Neural progenitor cell (in vitro differentiated cells): ENCODE data around the gene TSPAN17. TPM values are rescaled to one million over a fixed set of nuclear protein-coding genes. Genes with fewer than 3 reads are reported as not detected.

Source experiments
- DNase-seq: peaks from one replicate; pipeline ENCODE4 v3.0.0-alpha.2; 2016; ENCODE audit warnings: low spot score
- H2AFZ ChIP-seq: fragments of 200-600 bp; sonication (generic); replicated peaks from 2 replicates; pipeline ENCODE4 v1.6.1; 2016; ENCODE audit warnings: antibody characterized with exemption
- H3F3A ChIP-seq: fragments of 200-600 bp; sonication (generic); 2 replicates; pipeline ENCODE4 v1.6.1; 2016; ENCODE audit warnings: antibody characterized with exemption, low read depth
- H3K27ac ChIP-seq: fragments of 200-600 bp; sonication (generic); 2 replicates; pipeline ENCODE4 v1.5.1; 2016; ENCODE audit warnings: mild to moderate bottlenecking
- H3K27me3 ChIP-seq: fragments of 200-600 bp; sonication (generic); 2 replicates; pipeline ENCODE4 v1.6.1; 2016; ENCODE audit warnings: mild to moderate bottlenecking, moderate library complexity
- H3K36me3 ChIP-seq: fragments of 200-600 bp; sonication (generic); 2 replicates; pipeline ENCODE4 v1.5.1; 2016
- H3K4me1 ChIP-seq: fragments of 200-600 bp; sonication (generic); 2 replicates; pipeline ENCODE4 v1.6.1; 2016; ENCODE audit warnings: mixed run types
- H3K4me2 ChIP-seq: fragments of 200-600 bp; sonication (generic); 2 replicates; pipeline ENCODE4 v1.6.1; 2016
- H3K4me3 ChIP-seq: fragments of 200-600 bp; sonication (generic); 2 replicates; pipeline ENCODE4 v1.5.1; 2016
- H3K79me2 ChIP-seq: fragments of 200-600 bp; sonication (generic); 2 replicates; pipeline ENCODE4 v1.6.1; 2016; ENCODE audit warnings: low read depth
- H3K9ac ChIP-seq: fragments of 200-600 bp; sonication (generic); 2 replicates; pipeline ENCODE4 v1.6.1; 2016
- H3K9me3 ChIP-seq: fragments of 200-600 bp; sonication (generic); 2 replicates; pipeline ENCODE4 v1.5.1; 2016; ENCODE audit warnings: low read depth
- H4K20me1 ChIP-seq: fragments of 200-600 bp; sonication (generic); 2 replicates; pipeline ENCODE4 v1.6.1; 2016; ENCODE audit warnings: low read depth
- H3K27ac Mint-ChIP-seq: 3 replicates; pipeline ENCODE4 v1.8.0; 2021; ENCODE audit warnings: mixed read lengths
- H3K27me3 Mint-ChIP-seq: 2 replicates; pipeline ENCODE4 v1.8.0; 2022; ENCODE audit warnings: low read depth, mild to moderate bottlenecking, inconsistent platforms, moderate library complexity, mixed read lengths; ENCODE audit not compliant: insufficient read depth
- H3K36me3 Mint-ChIP-seq: 3 replicates; pipeline ENCODE4 v1.8.0; 2021; ENCODE audit warnings: mixed read lengths
- H3K4me1 Mint-ChIP-seq: 3 replicates; pipeline ENCODE4 v1.8.0; 2021; ENCODE audit warnings: mixed read lengths
- H3K4me3 Mint-ChIP-seq: 3 replicates; pipeline ENCODE4 v1.8.0; 2021; ENCODE audit warnings: mild to moderate bottlenecking, moderate library complexity, mixed read lengths
- H3K9me3 Mint-ChIP-seq: 3 replicates; pipeline ENCODE4 v1.8.0; 2020; ENCODE audit warnings: mixed read lengths
- CTCF ChIP-seq: fragments of 200-600 bp; sonication (generic); IDR thresholded peaks from 2 replicates; pipeline ENCODE4 v1.5.1; 2017; ENCODE audit warnings: antibody characterized with exemption, mild to moderate bottlenecking
- EZH2 ChIP-seq: fragments of 200-600 bp; sonication (generic); IDR thresholded peaks from 2 replicates; pipeline ENCODE4 v1.6.1; 2017; ENCODE audit warnings: antibody characterized with exemption, mild to moderate bottlenecking, moderate library complexity
- EZH2phosphoT487 ChIP-seq: fragments of 200-600 bp; sonication (generic); IDR thresholded peaks from 2 replicates; pipeline ENCODE4 v1.6.1; 2017; ENCODE audit warnings: antibody characterized with exemption
- total RNA-seq: library from RNA; depleted of rRNA; stranded (reverse); fragments of >200 nt; gene quantifications from 2 replicates; pipeline ENCODE4 v1.2.3, GENCODE V29; 2015; ENCODE audit warnings: low replicate concordance

The TSPAN17 gene
- total RNA-seq, 1 donor from 2014 or later: 25.9 TPM

- H3K27ac Mint-ChIP-seq: no peak overlapping the region
- H2AFZ ChIP-seq: no peak overlapping the region
- H3K9me3 Mint-ChIP-seq: no peaks in the 10 kb centered on the region
- H3K4me1 ChIP-seq: peaks cover 12% of the 10 kb centered on the region
- no peak overlapping the region for H3K9ac ChIP-seq
- DNase-seq: no peak
- H3K36me3 ChIP-seq: no peaks in the 10 kb centered on the region
- peaks cover 1% of the 10 kb centered on the region for H3K27me3 ChIP-seq
- no peak overlapping the region for H3K4me2 ChIP-seq
- peaks cover 22% of the 10 kb centered on the region for H3K27me3 Mint-ChIP-seq
- H4K20me1 ChIP-seq: no peaks in the 10 kb centered on the region
- H3K27ac ChIP-seq: no peak overlapping the region
- peaks cover 23% of the 10 kb centered on the region for H3K4me1 Mint-ChIP-seq
- TF ChIP-seq EZH2phosphoT487: no peak
- TF ChIP-seq CTCF: no peak
- no peak for TF ChIP-seq EZH2
- peaks cover 31% of the 10 kb centered on the region for H3F3A ChIP-seq
- H3K4me3 ChIP-seq: no peak overlapping the region
- no peaks in the 10 kb centered on the region for H3K79me2 ChIP-seq
- no peaks in the 10 kb centered on the region for H3K36me3 Mint-ChIP-seq
- H3K9me3 ChIP-seq: no peaks in the 10 kb centered on the region
- no peak overlapping the region for H3K4me3 Mint-ChIP-seq
These were observed 8.1 kb upstream of the TSPAN17 start for GRCh38 chr5:176639208-176639607.

DNA sequence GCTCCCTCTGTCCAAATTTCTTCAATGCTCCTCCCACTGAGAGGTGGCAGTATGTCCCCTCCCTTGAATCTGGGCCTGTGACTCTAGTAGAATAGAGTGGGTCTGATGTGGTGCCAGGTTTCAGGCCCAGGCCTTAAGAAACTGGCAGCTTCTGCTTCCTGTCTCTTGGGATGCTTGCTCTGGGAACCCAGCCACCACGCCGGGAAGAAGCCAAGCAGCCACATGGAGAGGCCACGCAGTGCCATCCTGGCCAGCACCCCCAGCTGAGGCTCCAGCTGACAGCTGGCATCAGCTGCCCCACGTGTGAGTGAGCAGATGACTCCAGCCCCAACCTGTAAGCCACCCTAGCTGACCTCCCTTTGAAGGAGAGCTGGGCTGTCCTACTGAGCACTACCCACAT is 7.3 kb upstream of the TSPAN17 start:
- H4K20me1 ChIP-seq: no peaks in the 10 kb centered on the region
- H3F3A ChIP-seq: peaks cover 35% of the 10 kb centered on the region
- TF ChIP-seq CTCF (no peak), EZH2 (no peak), EZH2phosphoT487 (no peak)
- Mint-ChIP-seq H3K27ac (no peak overlapping the region), H3K4me3 (no peak overlapping the region), H3K9me3 (no peaks in the 10 kb centered on the region), H3K4me1 (peaks cover 26% of the 10 kb centered on the region), H3K27me3 (peaks cover 23% of the 10 kb centered on the region), H3K36me3 (no peaks in the 10 kb centered on the region)
- no peak overlapping the region for H2AFZ ChIP-seq
- H3K4me2 ChIP-seq: no peak overlapping the region
- H3K27ac ChIP-seq: no peak overlapping the region
- H3K36me3 ChIP-seq: no peaks in the 10 kb centered on the region
- H3K79me2 ChIP-seq: no peaks in the 10 kb centered on the region
- no peak for DNase-seq
- H3K4me3 ChIP-seq: no peak overlapping the region
- no peaks in the 10 kb centered on the region for H3K9me3 ChIP-seq
- H3K4me1 ChIP-seq: peaks cover 19% of the 10 kb centered on the region
- H3K27me3 ChIP-seq: no peaks in the 10 kb centered on the region
- no peak overlapping the region for H3K9ac ChIP-seq

GRCh38 chr5:176640616-176641015 is 6.7 kb upstream of the TSPAN17 start:
- Histone ChIP-seq H3K9me3 (no peaks in the 10 kb centered on the region), H3K9ac (no peak overlapping the region), H3F3A (peaks cover 29% of the 10 kb centered on the region), H3K27me3 (no peaks in the 10 kb centered on the region), H3K36me3 (no peaks in the 10 kb centered on the region), H3K79me2 (no peaks in the 10 kb centered on the region), H3K4me2 (no peak overlapping the region), H2AFZ (no peak overlapping the region), H3K4me3 (no peak overlapping the region), H3K27ac (no peak overlapping the region), H3K4me1 (peaks cover 19% of the 10 kb centered on the region), H4K20me1 (no peaks in the 10 kb centered on the region)
- no peak for TF ChIP-seq EZH2phosphoT487
- no peak for TF ChIP-seq EZH2
- no peak for TF ChIP-seq CTCF
- no peak for DNase-seq
- Mint-ChIP-seq H3K27me3 (peaks cover 23% of the 10 kb centered on the region), H3K27ac (no peak overlapping the region), H3K4me1 (peaks cover 22% of the 10 kb centered on the region), H3K36me3 (no peaks in the 10 kb centered on the region), H3K9me3 (no peaks in the 10 kb centered on the region), H3K4me3 (no peak overlapping the region)
